Stomach (tissue), 9 donors: ENCODE measurements around the gene LRRC4B. TPM values are rescaled to one million over a fixed set of nuclear protein-coding genes. Genes with fewer than 3 reads are reported as not detected.

ENCODE experiments used
- DNase-seq, 2 donors: peaks; one replicate each; pipeline versions ENCODE4 v3.0.0 to v3.0.0-alpha.2; 2013 to 2019
- H3K27ac ChIP-seq, 5 donors: fragments of 200-600 bp in 4 of 5; sonication (generic) in 4 of 5; one replicate each; pipeline ENCODE4 v1.5.1; 2013 to 2019; ENCODE audit warnings: mild to moderate bottlenecking in 1 of 5, moderate library complexity in 1 of 5
- H3K27me3 ChIP-seq, 3 donors: fragments of 200-600 bp; sonication (generic); one replicate each; pipeline ENCODE4 v1.5.1; 2017 to 2019; ENCODE audit warnings: mixed run types in 1 of 3
- H3K36me3 ChIP-seq, 4 donors: fragments of 200-600 bp; sonication (generic); 1 replicate in 3 of 4; 2 replicates in 1 of 4; pipeline ENCODE4 v1.5.1; 2016 to 2019
- H3K4me1 ChIP-seq, 4 donors: fragments of 200-600 bp; sonication (generic); one replicate each; pipeline ENCODE4 v1.5.1; 2016 to 2019
- H3K4me3 ChIP-seq, 4 donors: fragments of 200-600 bp; sonication (generic) in 3 of 4; one replicate each; pipeline ENCODE4 v1.5.1; 2016 to 2019; ENCODE audit warnings: mild to moderate bottlenecking in 1 of 4
- H3K9me3 ChIP-seq, 4 donors: fragments of 200-600 bp; sonication (generic); one replicate each; pipeline ENCODE4 v1.5.1; 2016 to 2019
- CTCF ChIP-seq, 7 experiments: fragments of 450-650 bp in 4 of 7; fragments of 200-600 bp in 3 of 7; sonication (generic) in 3 of 7; IDR thresholded peaks; one replicate each; pipeline ENCODE4 v1.5.1; 2016 to 2019; ENCODE audit warnings: antibody characterized with exemption in 7 of 7, control low read depth in 2 of 7, mild to moderate bottlenecking in 1 of 7
- EP300 ChIP-seq: sonication (generic); formaldehyde crosslinking; IDR thresholded peaks from one replicate; pipeline ENCODE4 v1.6.1; 2017; ENCODE audit warnings: antibody characterized with exemption
- POLR2A ChIP-seq, 4 donors: fragments of 450-650 bp; IDR thresholded peaks; one replicate each; pipeline ENCODE4 v1.6.1; 2016; ENCODE audit warnings: antibody characterized with exemption in 4 of 4, control low read depth in 2 of 4, mild to moderate bottlenecking in 1 of 4, moderate library complexity in 1 of 4
- POLR2AphosphoS5 ChIP-seq, 3 donors: sonication (generic); formaldehyde crosslinking; IDR thresholded peaks; one replicate each; pipeline ENCODE4 v1.6.1; 2016; ENCODE audit warnings: antibody characterized with exemption in 3 of 3
- WGBS, 5 donors: extraction: QIAGEN DNeasy Blood & Tissue Kit in 3 of 5; methylation state at CpG; one replicate each; pipeline versions ENCODE4 v1.1.5 to v1.1.7; 2013 to 2018; 5-methylcytosine and 5-hydroxymethylcytosine counted together
- intact Hi-C: fragments of 100-400 bp; cut with DNase I; formaldehyde crosslinking; loops from one replicate; pipeline ENCODE4 v1.15.1; 2023; ENCODE audit warnings: low total_unique reads
- polyA plus RNA-seq, 3 donors: library from polyadenylated mRNA; stranded (reverse); fragments of 200-250 nt; gene quantifications; one replicate each; pipeline ENCODE4 v1.2.3, GENCODE V29; 2013
- total RNA-seq, 5 donors: library from RNA; depleted of rRNA; stranded (reverse); fragments of >200 nt; gene quantifications; one replicate each; pipeline versions ENCODE4 v1.1.0 to v1.2.3, GENCODE V29; 2014 to 2016
- donor health status: healthy with polysubstance abuse.
- donor health status: Bipolar disorder and iron deficiency.
- donor health status: healthy.

LRRC4B gene
- total and polyA plus RNA-seq, 8 donors, result 0.45 to 4.4 (median 1.5) TPM; not detected in 1

- intact Hi-C loops, result no loop called here
- no peak for DNase-seq
- WGBS, 5 donors, result 58 to 75% (median 64%) methylated on average over 8 of the region's 8 CpGs
- Histone ChIP-seq H3K4me1 (peaks cover 0 to 4% (median 1%) of the 10 kb centered on the region in 4 donors), H3K9me3 (no peaks in the 10 kb centered on the region), H3K27me3 (peaks cover 0 to 6% (median 0%) of the 10 kb centered on the region in 3 donors), H3K27ac (no peak overlapping the region), H3K4me3 (no peak overlapping the region), H3K36me3 (no peaks in the 10 kb centered on the region)
- TF ChIP-seq POLR2A (IDR thresholded peaks at IDR 0.05) (no peak), CTCF (IDR thresholded peaks at IDR 0.05) (no peak), EP300 (no peak), POLR2AphosphoS5 (IDR thresholded peaks at IDR 0.05) (no peak)
Measured at GRCh38 chr19:50497022-50497405, 71.2 kb downstream of the LRRC4B start.

- Histone ChIP-seq H3K4me3 (no peak overlapping the region), H3K27me3 (peaks cover 0 to 8% (median under 1%) of the 10 kb centered on the region in 3 donors), H3K36me3 (no peaks in the 10 kb centered on the region), H3K27ac (no peak overlapping the region), H3K4me1 (peaks cover 0 to 4% (median 1%) of the 10 kb centered on the region in 4 donors), H3K9me3 (no peaks in the 10 kb centered on the region)
- WGBS, 5 donors, result 52 to 62% (median 60%) methylated on average over 25 to 30 of the region's 30 CpGs
- DNase-seq, result peak in 1 of 2 donors; percentile 77
- intact Hi-C loops, result no loop called here
- TF ChIP-seq POLR2AphosphoS5 (IDR thresholded peaks at IDR 0.05) (no peak), EP300 (no peak), POLR2A (IDR thresholded peaks at IDR 0.05) (no peak), CTCF (IDR thresholded peaks at IDR 0.05) (no peak)
Measured at GRCh38 chr19:50496189-50497021, 71.8 kb downstream of the LRRC4B start.

- TF ChIP-seq EP300, result no peak
- TF ChIP-seq POLR2A (IDR thresholded peaks at IDR 0.05), result no peak
- no peak for TF ChIP-seq CTCF (IDR thresholded peaks at IDR 0.05)
- no peak for TF ChIP-seq POLR2AphosphoS5 (IDR thresholded peaks at IDR 0.05)
- Histone ChIP-seq H3K9me3 (peaks cover 0 to 4% (median 0%) of the 10 kb centered on the region in 4 donors), H3K27ac (no peak overlapping the region), H3K36me3 (peaks cover 0 to 6% (median 2%) of the 10 kb centered on the region in 4 donors), H3K4me3 (no peak overlapping the region), H3K4me1 (peaks cover 0 to 4% (median 0%) of the 10 kb centered on the region in 4 donors), H3K27me3 (peaks cover 0 to 16% (median 5%) of the 10 kb centered on the region in 3 donors)
- WGBS, 5 donors, result 83 to 90% (median 87%) methylated on average over 5 of the region's 5 CpGs
- no peak for DNase-seq
- intact Hi-C loops, result no loop called here
Measured at GRCh38 chr19:50495020-50495531, 73.2 kb downstream of the LRRC4B start.

DNA sequence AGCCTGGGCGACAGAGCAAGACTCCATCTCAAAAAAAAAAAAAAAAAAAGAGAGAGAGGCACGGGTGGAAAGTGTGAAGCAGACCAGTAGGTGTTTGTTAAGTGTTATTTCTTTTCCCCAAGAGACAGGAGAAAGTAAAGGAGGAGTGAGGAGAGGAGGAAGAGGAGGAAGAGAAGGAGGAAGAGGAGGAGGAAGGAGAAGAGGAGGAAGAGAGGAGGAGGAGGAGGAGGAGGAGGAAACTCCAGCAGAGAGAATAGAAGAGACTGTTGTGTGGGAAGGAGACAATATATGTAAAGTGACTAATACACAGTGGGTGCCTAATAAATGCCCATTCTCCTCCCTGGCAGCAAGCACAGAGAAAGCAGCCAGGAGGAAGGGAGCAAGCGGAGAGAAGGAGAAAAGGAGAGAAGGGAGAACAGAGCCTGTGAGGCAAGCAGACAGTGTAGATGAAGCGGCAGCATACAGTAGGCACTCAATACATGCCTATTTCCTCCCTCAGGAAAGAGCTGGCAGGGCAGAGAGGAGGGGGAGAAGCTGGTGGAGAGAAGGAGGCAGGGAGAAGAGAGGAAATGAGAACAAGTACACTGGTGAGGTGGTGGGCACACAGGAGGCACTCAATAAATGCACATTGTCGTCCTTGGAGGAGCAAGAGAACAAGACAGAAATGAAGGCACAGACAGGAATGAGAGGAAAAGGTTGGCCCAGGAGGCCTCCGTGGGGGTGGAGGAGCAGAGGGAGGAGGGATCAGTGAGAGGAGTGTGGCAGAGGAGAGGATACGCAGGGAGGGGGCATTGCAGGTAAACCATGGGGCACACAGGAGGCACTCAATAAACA lies 73.8 kb downstream of the LRRC4B start:
- WGBS, 5 donors, result 55 to 63% (median 57%) methylated on average over 6 to 7 of the region's 7 CpGs
- H3K27ac ChIP-seq, result no peak overlapping the region
- no peak for DNase-seq
- H3K4me1 ChIP-seq, result peaks cover 0 to 4% (median 0%) of the 10 kb centered on the region in 4 donors
- peaks cover 0 to 8% (median 2%) of the 10 kb centered on the region in 4 donors for H3K36me3 ChIP-seq
- TF ChIP-seq POLR2A (IDR thresholded peaks at IDR 0.05) (no peak), EP300 (no peak), POLR2AphosphoS5 (IDR thresholded peaks at IDR 0.05) (no peak), CTCF (IDR thresholded peaks at IDR 0.05) (no peak)
- H3K4me3 ChIP-seq, result no peak overlapping the region
- intact Hi-C loops, result no loop called here
- H3K27me3 ChIP-seq, result peaks cover 0 to 22% (median 5%) of the 10 kb centered on the region in 3 donors
- peaks cover 0 to 4% (median 0%) of the 10 kb centered on the region in 4 donors for H3K9me3 ChIP-seq
